Suprapubic skin (tissue), 4 donors: Measurements from ENCODE around the gene ACSM2A. TPM values are rescaled to one million over a fixed set of nuclear protein-coding genes. Genes with fewer than 3 reads are reported as not detected.
"Not testable (repeated sequence)": the region's sequence is repeated elsewhere in the genome, so short reads cannot be mapped to it uniquely, and the experiment has no call there.

Experiments used
- DNase-seq, 2 donors: peaks; one replicate each; pipeline ENCODE4 v3.0.0-alpha.2; 2019; ENCODE audit warnings: low spot score in 2 of 2
- H3K27ac ChIP-seq: fragments of 200-600 bp; sonication (generic); one replicate; pipeline ENCODE4 v1.5.1; 2019
- H3K27me3 ChIP-seq: fragments of 200-600 bp; sonication (generic); one replicate; pipeline ENCODE4 v1.5.1; 2019
- H3K36me3 ChIP-seq: fragments of 200-600 bp; sonication (generic); one replicate; pipeline ENCODE4 v1.5.1; 2019
- H3K4me1 ChIP-seq: fragments of 200-600 bp; sonication (generic); one replicate; pipeline ENCODE4 v1.5.1; 2019
- H3K4me3 ChIP-seq: fragments of 200-600 bp; sonication (generic); one replicate; pipeline ENCODE4 v1.5.1; 2019; ENCODE audit warnings: mild to moderate bottlenecking
- H3K9me3 ChIP-seq: fragments of 200-600 bp; sonication (generic); one replicate; pipeline ENCODE4 v1.5.1; 2019
- CTCF ChIP-seq, 2 donors: fragments of 200-600 bp in 1 of 2; fragments of 450-650 bp in 1 of 2; sonication (generic) in 1 of 2; IDR thresholded peaks; one replicate each; pipeline ENCODE4 v1.5.1; 2016 to 2019; ENCODE audit warnings: antibody characterized with exemption in 2 of 2, mild to moderate bottlenecking in 1 of 2, moderate library complexity in 1 of 2
- EP300 ChIP-seq: sonication (generic); formaldehyde crosslinking; IDR thresholded peaks from one replicate; pipeline ENCODE4 v1.6.1; 2017; ENCODE audit warnings: antibody characterized with exemption
- POLR2A ChIP-seq, 2 donors: fragments of 450-650 bp; IDR thresholded peaks; one replicate each; pipeline ENCODE4 v1.6.1; 2017; ENCODE audit warnings: antibody characterized with exemption in 2 of 2, mild to moderate bottlenecking in 2 of 2, moderate library complexity in 2 of 2
- POLR2AphosphoS5 ChIP-seq, 3 donors: sonication (generic); formaldehyde crosslinking; IDR thresholded peaks; one replicate each; pipeline ENCODE4 v1.6.1; 2017; ENCODE audit warnings: antibody characterized with exemption in 3 of 3
- WGBS: methylation state at CpG from one replicate; pipeline ENCODE4 v1.1.5; 2018; 5-methylcytosine and 5-hydroxymethylcytosine counted together
- total RNA-seq, 4 donors: library from RNA; depleted of rRNA; stranded (reverse); fragments of >200 nt; gene quantifications; one replicate each; pipeline ENCODE4 v1.1.0, GENCODE V29; 2016

Gene ACSM2A
- total RNA-seq, 4 donors from 2014 or later = not detected

GRCh38 chr16:20411055-20411454, 40.3 kb upstream of the ACSM2A start:
- no peak for DNase-seq
- no peak overlapping the region for H3K4me3 ChIP-seq
- H3K27me3 ChIP-seq = no peaks in the 10 kb centered on the region
- H3K9me3 ChIP-seq = no peaks in the 10 kb centered on the region
- no peak overlapping the region for H3K27ac ChIP-seq
- H3K36me3 ChIP-seq = no peaks in the 10 kb centered on the region
- no peak for TF ChIP-seq POLR2AphosphoS5 (IDR thresholded peaks at IDR 0.05)
- TF ChIP-seq POLR2A (IDR thresholded peaks at IDR 0.05) = no peak
- no peaks in the 10 kb centered on the region for H3K4me1 ChIP-seq
- 94% methylated on average over 2 of the region's 2 CpGs for WGBS

GRCh38 chr16:20415541-20415940, 35.8 kb upstream of the ACSM2A start:
- no peak overlapping the region for H3K27ac ChIP-seq
- no peak for TF ChIP-seq POLR2AphosphoS5 (IDR thresholded peaks at IDR 0.05)
- TF ChIP-seq EP300 = no peak
- no peak for TF ChIP-seq CTCF (IDR thresholded peaks at IDR 0.05)
- TF ChIP-seq POLR2A (IDR thresholded peaks at IDR 0.05) = no peak
- no peak overlapping the region for H3K4me3 ChIP-seq
- 73% methylated on average over 1 of the region's 1 CpG for WGBS
- no peak for DNase-seq
- H3K9me3 ChIP-seq = no peaks in the 10 kb centered on the region
- H3K4me1 ChIP-seq = no peaks in the 10 kb centered on the region
- H3K27me3 ChIP-seq = no peaks in the 10 kb centered on the region
- no peaks in the 10 kb centered on the region for H3K36me3 ChIP-seq

- not testable (repeated sequence) for H3K36me3 ChIP-seq, H3K27me3 ChIP-seq, H3K9me3 ChIP-seq, H3K4me3 ChIP-seq, H3K4me1 ChIP-seq, DNase-seq, H3K27ac ChIP-seq
- 77% methylated on average over 8 of the region's 8 CpGs for WGBS
Measured at GRCh38 chr16:20419093-20419492, 32.2 kb upstream of the ACSM2A start.

- not testable (repeated sequence) for H3K4me3 ChIP-seq, DNase-seq, H3K27me3 ChIP-seq, H3K4me1 ChIP-seq, H3K9me3 ChIP-seq, H3K27ac ChIP-seq, H3K36me3 ChIP-seq
- WGBS = 70% methylated on average over 2 of the region's 2 CpGs
Measured at GRCh38 chr16:20421748-20422147, 29.6 kb upstream of the ACSM2A start.

- not testable (repeated sequence) for H3K36me3 ChIP-seq
Measured at GRCh38 chr16:20423772-20424128, 27.6 kb upstream of the ACSM2A start.

GRCh38 chr16:20424129-20424866, 27.0 kb upstream of the ACSM2A start:
- no peaks in the 10 kb centered on the region for H3K36me3 ChIP-seq
- TF ChIP-seq POLR2A (IDR thresholded peaks at IDR 0.05) = no peak
- TF ChIP-seq POLR2AphosphoS5 (IDR thresholded peaks at IDR 0.05) = no peak
- no peak for TF ChIP-seq EP300
- TF ChIP-seq CTCF (IDR thresholded peaks at IDR 0.05) = no peak
- DNase-seq = no peak
- 83% methylated on average over 2 of the region's 2 CpGs for WGBS
- no peak overlapping the region for H3K4me3 ChIP-seq
- no peak overlapping the region for H3K27ac ChIP-seq
- no peaks in the 10 kb centered on the region for H3K9me3 ChIP-seq
- H3K4me1 ChIP-seq = no peaks in the 10 kb centered on the region
- no peaks in the 10 kb centered on the region for H3K27me3 ChIP-seq

More at GRCh38 chr16:20423772-20424128, 27.6 kb upstream of the ACSM2A start:
- not testable (repeated sequence) for H3K9me3 ChIP-seq, H3K27me3 ChIP-seq, H3K4me3 ChIP-seq, DNase-seq, H3K4me1 ChIP-seq, H3K27ac ChIP-seq
- 86% methylated on average over 5 of the region's 5 CpGs for WGBS

GRCh38 chr16:20427401-20427797, 23.9 kb upstream of the ACSM2A start:
- not testable (repeated sequence) for H3K4me1 ChIP-seq, H3K27me3 ChIP-seq
- WGBS = 42% methylated on average over 2 of the region's 2 CpGs

GRCh38 chr16:20429499-20429898, 21.8 kb upstream of the ACSM2A start:
- not testable (repeated sequence) for H3K4me1 ChIP-seq, H3K4me3 ChIP-seq, DNase-seq, H3K9me3 ChIP-seq, H3K36me3 ChIP-seq, H3K27ac ChIP-seq, H3K27me3 ChIP-seq
- 73% methylated on average over 7 of the region's 7 CpGs for WGBS

More at GRCh38 chr16:20427401-20427797, 23.9 kb upstream of the ACSM2A start:
- H3K36me3 ChIP-seq, H3K27ac ChIP-seq, H3K4me3 ChIP-seq, DNase-seq, H3K9me3 ChIP-seq: not testable (repeated sequence)

- H3K4me3 ChIP-seq, DNase-seq, H3K27ac ChIP-seq, H3K9me3 ChIP-seq, H3K4me1 ChIP-seq, H3K36me3 ChIP-seq, H3K27me3 ChIP-seq: not testable (repeated sequence)
- WGBS = 88% methylated on average over 1 of the region's 1 CpG
Measured at GRCh38 chr16:20430480-20430879, 20.8 kb upstream of the ACSM2A start.
